ACC112 (cell line): Measurements from ENCODE around the gene STAT6.

Source experiments
- H2AFZ ChIP-seq: fragments of 200-600 bp; sonication (generic); one replicate; pipeline ENCODE4 v1.6.0; 2017; ENCODE audit warnings: antibody characterized with exemption, low read length; ENCODE audit not compliant: unreplicated experiment
- H3K27ac ChIP-seq: fragments of 200-600 bp; sonication (generic); 2 replicates; pipeline ENCODE4 v1.5.1; 2014; ENCODE audit warnings: low read depth, mild to moderate bottlenecking, antibody characterized with exemption, low read length, moderate library complexity
- H3K27me3 ChIP-seq: fragments of 200-600 bp; sonication (generic); 2 replicates; pipeline ENCODE4 v1.6.1; 2014; ENCODE audit warnings: mild to moderate bottlenecking, antibody characterized with exemption, low read length, moderate library complexity, mixed read lengths; ENCODE audit not compliant: insufficient read depth
- H3K36me3 ChIP-seq: fragments of 200-600 bp; sonication (generic); 2 replicates; pipeline ENCODE4 v1.6.1; 2016; ENCODE audit warnings: mild to moderate bottlenecking, antibody characterized with exemption, low read length, moderate library complexity, mixed read lengths; ENCODE audit not compliant: insufficient read depth
- H3K4me1 ChIP-seq: fragments of 200-600 bp; sonication (generic); one replicate; pipeline ENCODE4 v1.6.1; 2016; ENCODE audit warnings: low read length, mixed read lengths; ENCODE audit not compliant: insufficient read depth, unreplicated experiment, control insufficient read depth
- H3K4me3 ChIP-seq: fragments of 200-600 bp; sonication (generic); 2 replicates; pipeline ENCODE4 v1.5.1; 2014; ENCODE audit warnings: mild to moderate bottlenecking, low read depth, low read length
- H3K79me2 ChIP-seq: fragments of 200-600 bp; sonication (generic); one replicate; pipeline ENCODE4 v1.6.0; 2016; ENCODE audit warnings: low read length; ENCODE audit not compliant: control insufficient read depth, unreplicated experiment, insufficient read depth

The STAT6 gene

DNA sequence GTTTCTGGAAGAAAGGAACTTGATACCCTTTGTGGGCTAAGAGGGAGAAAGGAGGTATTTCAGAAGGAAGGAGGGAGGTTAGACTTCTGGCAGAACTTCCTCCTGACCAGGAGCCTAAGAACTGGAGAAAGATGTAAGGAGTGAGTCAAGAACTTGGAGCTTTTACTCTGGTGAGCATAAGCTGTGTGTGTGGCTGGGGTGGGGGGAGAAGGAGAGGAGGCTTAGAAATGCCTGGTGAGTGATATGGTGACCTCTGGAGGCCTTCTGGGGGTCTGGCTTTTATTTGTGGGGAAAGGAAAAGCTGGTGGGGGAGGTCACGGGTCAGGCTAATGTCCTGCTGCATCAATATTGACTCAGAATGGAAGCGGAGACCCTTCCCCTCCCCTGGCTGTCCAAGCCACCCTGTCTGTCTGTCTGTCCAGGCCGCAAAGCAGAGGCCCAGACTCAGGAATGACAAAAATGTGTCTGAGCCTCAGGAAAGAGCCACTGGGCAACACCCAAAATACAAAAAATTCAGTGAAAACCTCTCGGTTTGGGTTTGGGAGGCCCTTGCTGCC lies 21.9 kb upstream of the STAT6 start:
- Histone ChIP-seq H2AFZ (no peak overlapping the region), H3K79me2 (peaks cover 88% of the 10 kb centered on the region), H3K4me1 (peaks cover 73% of the 10 kb centered on the region), H3K4me3 (peak overlapping the region; percentile 97), H3K27ac (peak overlapping the region; percentile 94), H3K36me3 (no peaks in the 10 kb centered on the region), H3K27me3 (no peaks in the 10 kb centered on the region)

- H2AFZ ChIP-seq = no peak overlapping the region
- H3K4me1 ChIP-seq = peaks cover 64% of the 10 kb centered on the region
- peak overlapping the region; percentile 97 for H3K4me3 ChIP-seq
- peaks cover 80% of the 10 kb centered on the region for H3K79me2 ChIP-seq
- peak overlapping the region; percentile 94 for H3K27ac ChIP-seq
- no peaks in the 10 kb centered on the region for H3K27me3 ChIP-seq
- H3K36me3 ChIP-seq = no peaks in the 10 kb centered on the region
Observed at GRCh38 chr12:57131896-57132744, 21.0 kb upstream of the STAT6 start.

GRCh38 chr12:57130941-57131340 lies 19.8 kb upstream of the STAT6 start:
- Histone ChIP-seq H3K4me1 (peaks cover 61% of the 10 kb centered on the region), H3K27ac (peak overlapping the region; percentile 94), H3K27me3 (no peaks in the 10 kb centered on the region), H2AFZ (no peak overlapping the region), H3K4me3 (peak overlapping the region; percentile 97), H3K79me2 (peaks cover 71% of the 10 kb centered on the region), H3K36me3 (no peaks in the 10 kb centered on the region)

DNA sequence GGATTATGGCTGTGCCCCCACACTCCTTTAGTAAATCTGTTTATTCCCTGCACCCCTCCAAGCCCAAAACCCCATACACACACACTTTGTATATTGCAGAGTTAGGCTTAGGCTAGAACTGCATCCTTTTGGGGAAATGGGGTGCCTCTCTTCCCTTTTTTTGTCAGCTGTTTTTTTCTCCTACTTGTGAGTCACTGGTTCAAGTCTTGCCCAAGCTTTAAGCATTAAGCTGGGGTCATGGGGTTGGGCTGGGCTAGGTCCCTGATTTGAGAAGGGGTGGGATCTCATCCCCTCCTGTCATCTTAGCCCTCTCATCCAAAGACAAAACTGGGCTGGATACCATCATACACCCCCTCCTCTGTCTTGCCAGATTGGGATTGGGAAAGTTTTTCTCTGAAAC lies 18.7 kb upstream of the STAT6 start:
- Histone ChIP-seq H3K27me3 (no peaks in the 10 kb centered on the region), H3K79me2 (peaks cover 61% of the 10 kb centered on the region), H3K4me3 (peak overlapping the region; percentile 97), H3K27ac (peak overlapping the region; percentile 94), H3K36me3 (no peaks in the 10 kb centered on the region), H2AFZ (no peak overlapping the region), H3K4me1 (peaks cover 50% of the 10 kb centered on the region)

DNA sequence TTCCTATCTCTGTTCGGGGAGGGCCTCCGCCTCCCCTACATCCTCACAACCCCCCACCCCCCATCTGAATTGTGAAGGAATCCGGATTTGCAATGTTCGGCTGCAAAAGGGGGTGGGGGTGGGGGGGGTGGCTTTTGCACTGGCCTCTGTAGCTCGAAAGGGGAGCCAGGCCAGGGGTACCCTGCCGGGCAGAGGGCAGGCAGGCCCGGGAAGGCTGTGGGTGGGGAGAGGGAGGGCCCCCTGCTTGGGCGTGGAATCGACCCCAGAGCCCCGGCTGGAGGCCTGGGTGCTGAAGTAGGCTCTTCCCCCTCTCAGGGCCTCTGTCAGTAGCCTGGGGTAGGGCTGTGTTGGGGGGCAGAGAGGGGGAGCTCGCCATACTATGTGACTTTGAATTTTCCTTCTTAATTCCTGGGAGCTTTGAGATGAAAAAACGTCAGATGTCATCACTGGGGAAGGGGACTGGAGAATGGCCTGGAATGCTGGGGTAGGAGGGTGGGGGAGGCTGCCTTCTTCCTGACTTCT lies 18.2 kb upstream of the STAT6 start:
- no peak overlapping the region for H2AFZ ChIP-seq
- H3K27me3 ChIP-seq = no peaks in the 10 kb centered on the region
- H3K36me3 ChIP-seq = no peaks in the 10 kb centered on the region
- peak overlapping the region; percentile 97 for H3K4me3 ChIP-seq
- H3K4me1 ChIP-seq = peaks cover 47% of the 10 kb centered on the region
- peak overlapping the region; percentile 94 for H3K27ac ChIP-seq
- H3K79me2 ChIP-seq = peaks cover 58% of the 10 kb centered on the region

- peaks cover 51% of the 10 kb centered on the region for H3K79me2 ChIP-seq
- peak overlapping the region; percentile 94; the same call in 1 of the 2 replicates for H3K27ac ChIP-seq
- peak overlapping the region; percentile 97 for H3K4me3 ChIP-seq
- H2AFZ ChIP-seq = no peak overlapping the region
- no peaks in the 10 kb centered on the region for H3K36me3 ChIP-seq
- peaks cover 40% of the 10 kb centered on the region for H3K4me1 ChIP-seq
- H3K27me3 ChIP-seq = no peaks in the 10 kb centered on the region
Observed at GRCh38 chr12:57128519-57129247, 17.5 kb upstream of the STAT6 start.

GRCh38 chr12:57127726-57128518 lies 16.8 kb upstream of the STAT6 start, which contains the start of gene LRP1:
TSS of gene LRP1 (plus strand) at chr12:57128483. CDS start at chr12:57128965, 482 bp downstream.
- Histone ChIP-seq H3K27ac (peak within 1 kb of the TSS; percentile 94), H3K4me3 (peak within 1 kb of the TSS; percentile 97), H2AFZ (peak within 1 kb of the TSS; percentile 82), H3K27me3 (no peaks in the 10 kb centered on the region), H3K36me3 (no peaks in the 10 kb centered on the region), H3K4me1 (peaks cover 33% of the 10 kb centered on the region), H3K79me2 (peaks cover 45% of the 10 kb centered on the region)

- H3K27ac ChIP-seq = peak overlapping the region; percentile 60
- H3K4me3 ChIP-seq = peak overlapping the region; percentile 97
- H3K36me3 ChIP-seq = no peaks in the 10 kb centered on the region
- peak overlapping the region; percentile 47 for H2AFZ ChIP-seq
- peaks cover 26% of the 10 kb centered on the region for H3K4me1 ChIP-seq
- H3K79me2 ChIP-seq = peaks cover 38% of the 10 kb centered on the region
- H3K27me3 ChIP-seq = no peaks in the 10 kb centered on the region
Observed at GRCh38 chr12:57127101-57127725, 16.1 kb upstream of the STAT6 start.

GRCh38 chr12:57126561-57126960 lies 15.4 kb upstream of the STAT6 start:
- peaks cover 31% of the 10 kb centered on the region for H3K79me2 ChIP-seq
- H3K27me3 ChIP-seq = no peaks in the 10 kb centered on the region
- no peak overlapping the region for H2AFZ ChIP-seq
- H3K36me3 ChIP-seq = no peaks in the 10 kb centered on the region
- peak overlapping the region; percentile 97 for H3K4me3 ChIP-seq
- no peak overlapping the region for H3K27ac ChIP-seq
- H3K4me1 ChIP-seq = peaks cover 20% of the 10 kb centered on the region
